PC-9 (cell line): ENCODE data around the gene GLI1.

Experiments
- CTCF ChIP-seq: fragments of 200-600 bp; sonication (generic); conservative IDR thresholded peaks from 2 replicates; pipeline ENCODE4 v1.6.1; 2017; ENCODE audit warnings: mixed run types, antibody characterized with exemption, mild to moderate bottlenecking, moderate library complexity
- EZH2 ChIP-seq: fragments of 200-600 bp; sonication (generic); IDR thresholded peaks from 2 replicates; pipeline ENCODE4 v1.8.0; 2017; ENCODE audit warnings: antibody characterized with exemption, low read depth

GRCh38 chr12:57461276-57461916 lies 1.8 kb downstream of the GLI1 start:
- TF ChIP-seq EZH2: no peak
- TF ChIP-seq CTCF: no peak
